ENCODE data around the gene PIP4K2A. TPM values are rescaled to one million over a fixed set of nuclear protein-coding genes. Genes with fewer than 3 reads are reported as not detected.

Gene PIP4K2A
- total and polyA plus RNA-seq, 2 experiments from 2014 or later, result 39.9 to 40.1 TPM

DNA sequence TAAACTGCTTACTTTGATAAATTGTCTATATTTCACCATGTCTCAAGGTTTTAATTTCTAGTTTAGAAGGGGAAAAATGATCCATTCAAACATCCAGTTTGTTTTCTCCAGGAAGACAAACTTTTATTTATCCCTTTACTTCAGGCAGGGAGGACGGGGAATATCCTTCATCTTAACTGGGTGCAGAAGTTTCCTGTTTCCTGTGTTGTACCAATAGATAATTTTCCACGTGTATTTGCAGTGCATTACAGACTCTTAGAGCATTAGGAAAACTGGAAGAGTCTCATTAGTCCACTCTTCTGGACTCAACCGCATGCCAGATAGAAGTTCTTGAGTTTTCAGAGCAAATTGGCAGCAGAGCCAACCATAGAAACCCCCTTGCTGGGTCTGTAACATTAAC lies 39.4 kb upstream of the PIP4K2A start (continued):
- TF ChIP-seq, protein P1, sequence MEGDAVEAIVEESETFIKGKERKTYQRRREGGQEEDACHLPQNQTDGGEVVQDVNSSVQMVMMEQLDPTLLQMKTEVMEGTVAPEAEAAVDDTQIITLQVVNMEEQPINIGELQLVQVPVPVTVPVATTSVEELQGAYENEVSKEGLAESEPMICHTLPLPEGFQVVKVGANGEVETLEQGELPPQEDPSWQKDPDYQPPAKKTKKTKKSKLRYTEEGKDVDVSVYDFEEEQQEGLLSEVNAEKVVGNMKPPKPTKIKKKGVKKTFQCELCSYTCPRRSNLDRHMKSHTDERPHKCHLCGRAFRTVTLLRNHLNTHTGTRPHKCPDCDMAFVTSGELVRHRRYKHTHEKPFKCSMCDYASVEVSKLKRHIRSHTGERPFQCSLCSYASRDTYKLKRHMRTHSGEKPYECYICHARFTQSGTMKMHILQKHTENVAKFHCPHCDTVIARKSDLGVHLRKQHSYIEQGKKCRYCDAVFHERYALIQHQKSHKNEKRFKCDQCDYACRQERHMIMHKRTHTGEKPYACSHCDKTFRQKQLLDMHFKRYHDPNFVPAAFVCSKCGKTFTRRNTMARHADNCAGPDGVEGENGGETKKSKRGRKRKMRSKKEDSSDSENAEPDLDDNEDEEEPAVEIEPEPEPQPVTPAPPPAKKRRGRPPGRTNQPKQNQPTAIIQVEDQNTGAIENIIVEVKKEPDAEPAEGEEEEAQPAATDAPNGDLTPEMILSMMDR (conservative IDR thresholded peaks at IDR 0.05; ENCODE audit: low read depth in 2 of 2), result no peak
- TF ChIP-seq ZNF331 (CRISPR knock-in tag; IDR thresholded peaks at IDR 0.05; ENCODE audit: low read depth) (no peak), EZH2phosphoT487 (IDR thresholded peaks at IDR 0.05; ENCODE audit: unreplicated experiment) (no peak), STAT1 (IDR thresholded peaks at IDR 0.05; ENCODE audit: unreplicated experiment) (no peak), POLR2AphosphoS5 (IDR thresholded peaks at IDR 0.05; ENCODE audit: low read depth) (no peak)
- TF ChIP-seq, protein P2, sequence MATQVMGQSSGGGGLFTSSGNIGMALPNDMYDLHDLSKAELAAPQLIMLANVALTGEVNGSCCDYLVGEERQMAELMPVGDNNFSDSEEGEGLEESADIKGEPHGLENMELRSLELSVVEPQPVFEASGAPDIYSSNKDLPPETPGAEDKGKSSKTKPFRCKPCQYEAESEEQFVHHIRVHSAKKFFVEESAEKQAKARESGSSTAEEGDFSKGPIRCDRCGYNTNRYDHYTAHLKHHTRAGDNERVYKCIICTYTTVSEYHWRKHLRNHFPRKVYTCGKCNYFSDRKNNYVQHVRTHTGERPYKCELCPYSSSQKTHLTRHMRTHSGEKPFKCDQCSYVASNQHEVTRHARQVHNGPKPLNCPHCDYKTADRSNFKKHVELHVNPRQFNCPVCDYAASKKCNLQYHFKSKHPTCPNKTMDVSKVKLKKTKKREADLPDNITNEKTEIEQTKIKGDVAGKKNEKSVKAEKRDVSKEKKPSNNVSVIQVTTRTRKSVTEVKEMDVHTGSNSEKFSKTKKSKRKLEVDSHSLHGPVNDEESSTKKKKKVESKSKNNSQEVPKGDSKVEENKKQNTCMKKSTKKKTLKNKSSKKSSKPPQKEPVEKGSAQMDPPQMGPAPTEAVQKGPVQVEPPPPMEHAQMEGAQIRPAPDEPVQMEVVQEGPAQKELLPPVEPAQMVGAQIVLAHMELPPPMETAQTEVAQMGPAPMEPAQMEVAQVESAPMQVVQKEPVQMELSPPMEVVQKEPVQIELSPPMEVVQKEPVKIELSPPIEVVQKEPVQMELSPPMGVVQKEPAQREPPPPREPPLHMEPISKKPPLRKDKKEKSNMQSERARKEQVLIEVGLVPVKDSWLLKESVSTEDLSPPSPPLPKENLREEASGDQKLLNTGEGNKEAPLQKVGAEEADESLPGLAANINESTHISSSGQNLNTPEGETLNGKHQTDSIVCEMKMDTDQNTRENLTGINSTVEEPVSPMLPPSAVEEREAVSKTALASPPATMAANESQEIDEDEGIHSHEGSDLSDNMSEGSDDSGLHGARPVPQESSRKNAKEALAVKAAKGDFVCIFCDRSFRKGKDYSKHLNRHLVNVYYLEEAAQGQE (IDR thresholded peaks at IDR 0.05; ENCODE audit: unreplicated experiment), result no peak

DNA sequence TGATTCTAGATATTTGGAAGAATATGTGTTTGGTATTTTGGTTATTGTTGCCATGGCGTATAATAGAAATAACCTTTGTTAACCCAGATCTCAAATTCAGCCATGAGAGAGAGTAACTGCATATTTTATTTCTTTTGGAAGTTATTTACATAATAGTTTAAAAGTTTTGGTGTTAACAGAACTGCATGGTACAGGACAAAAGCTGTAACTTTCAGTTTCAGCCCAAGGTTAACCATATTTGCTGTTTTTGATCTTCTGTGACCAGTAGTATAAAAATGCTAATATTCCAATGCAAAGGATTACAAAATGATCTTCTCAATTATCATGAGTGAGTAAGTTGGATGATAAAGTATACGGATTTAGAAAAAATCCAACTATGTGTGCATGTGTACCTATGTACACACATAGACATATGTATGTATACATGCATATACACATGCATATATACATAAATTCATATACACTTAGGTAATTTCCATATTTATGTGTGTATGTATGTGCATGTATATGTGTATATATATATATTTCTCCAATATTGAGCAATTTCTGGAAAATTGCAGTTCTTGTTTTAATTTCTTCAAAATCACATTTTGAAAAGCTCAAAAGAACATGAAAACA lies 38.0 kb upstream of the PIP4K2A start:
- Histone ChIP-seq H3F3A (replicated peaks; ENCODE audit: low read depth) (no peaks in the 10 kb centered on the region), H3K4me3 (no peak overlapping the region), H2AFZ (no peak overlapping the region), H3K27ac (ENCODE audit: low read depth) (no peak overlapping the region), H3K4me2 (no peak overlapping the region), H3K36me3 (ENCODE audit: insufficient read depth) (no peaks in the 10 kb centered on the region), H3K79me2 (replicated peaks; ENCODE audit: insufficient read depth) (no peaks in the 10 kb centered on the region), H3K27me3 (ENCODE audit: insufficient read depth) (no peaks in the 10 kb centered on the region), H3K9me2 (ENCODE audit: insufficient read depth) (0 out of 2 replicates have a peak, but pooled peaks cover 3% of the 10 kb centered on the region), H4K20me1 (replicated peaks; ENCODE audit: insufficient read depth) (no peaks in the 10 kb centered on the region), H3K4me1 (ENCODE audit: insufficient read depth) (no peaks in the 10 kb centered on the region)
- Mint-ChIP-seq H3K9me3 (no peaks in the 10 kb centered on the region; the same call in 2 of the 3 replicates), H3K27me3 (ENCODE audit: insufficient read depth, low read depth, poor library complexity) (no peaks in the 10 kb centered on the region), H3K4me1 (no peaks in the 10 kb centered on the region), H3K4me3 (no peak overlapping the region), H3K36me3 (ENCODE audit: low read depth) (no peaks in the 10 kb centered on the region), H3K27ac (no peak overlapping the region)
- ATAC-seq (no peak), DNase-seq (ENCODE audit: low spot score) (no peak)
- TF ChIP-seq, protein P2 (IDR thresholded peaks at IDR 0.05; ENCODE audit: unreplicated experiment), result no peak
- TF ChIP-seq JUNB (IDR thresholded peaks at IDR 0.05; ENCODE audit: unreplicated experiment) (no peak), EZH2phosphoT487 (IDR thresholded peaks at IDR 0.05; ENCODE audit: unreplicated experiment) (no peak), ZNF114 (CRISPR knock-in tag; IDR thresholded peaks at IDR 0.05) (no peak), ZNF331 (CRISPR knock-in tag; IDR thresholded peaks at IDR 0.05; ENCODE audit: low read depth) (no peak), NANOG (IDR thresholded peaks at IDR 0.05; ENCODE audit: borderline replicate concordance) (no peak), CREB1 (CRISPR knock-in tag; IDR thresholded peaks at IDR 0.05; ENCODE audit: low read depth) (no peak), STAT1 (IDR thresholded peaks at IDR 0.05; ENCODE audit: unreplicated experiment) (no peak), POLR2AphosphoS5 (IDR thresholded peaks at IDR 0.05; ENCODE audit: low read depth) (no peak), EZH2 (IDR thresholded peaks at IDR 0.05; ENCODE audit: low read depth, unreplicated experiment) (no peak)
- TF ChIP-seq, protein P1 (conservative IDR thresholded peaks at IDR 0.05; ENCODE audit: low read depth in 2 of 2), result no peak
- TF ChIP-seq, protein P3, sequence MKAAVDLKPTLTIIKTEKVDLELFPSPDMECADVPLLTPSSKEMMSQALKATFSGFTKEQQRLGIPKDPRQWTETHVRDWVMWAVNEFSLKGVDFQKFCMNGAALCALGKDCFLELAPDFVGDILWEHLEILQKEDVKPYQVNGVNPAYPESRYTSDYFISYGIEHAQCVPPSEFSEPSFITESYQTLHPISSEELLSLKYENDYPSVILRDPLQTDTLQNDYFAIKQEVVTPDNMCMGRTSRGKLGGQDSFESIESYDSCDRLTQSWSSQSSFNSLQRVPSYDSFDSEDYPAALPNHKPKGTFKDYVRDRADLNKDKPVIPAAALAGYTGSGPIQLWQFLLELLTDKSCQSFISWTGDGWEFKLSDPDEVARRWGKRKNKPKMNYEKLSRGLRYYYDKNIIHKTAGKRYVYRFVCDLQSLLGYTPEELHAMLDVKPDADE (IDR thresholded peaks at IDR 0.05), result no peak
